ENCODE measurements around the gene SACM1L. TPM values are rescaled to one million over a fixed set of nuclear protein-coding genes. Genes with fewer than 3 reads are reported as not detected.

SACM1L gene
- total and polyA plus RNA-seq, 2 of the 8 experiments (the other 6 are each of a cell fraction or from before 2014, with no cell fraction given): 20.1 to 61.0 TPM

GRCh38 chr3:45781271-45781670, 92.1 kb downstream of the SACM1L start:
- Histone ChIP-seq H3K4me2 (ENCODE audit: insufficient read depth in 1 of 2, low read depth in 2 of 2, low read length in 2 of 2) (no peak overlapping the region), H4K5ac (ENCODE audit: insufficient read length, low read depth, low read length) (no peak overlapping the region), H3K18ac (ENCODE audit: extremely low read depth, low read length) (no peak overlapping the region), H2BK12ac (ENCODE audit: low read depth, low read length) (no peak overlapping the region), H3K79me1 (ENCODE audit: low read depth, low read length) (no peaks in the 10 kb centered on the region), H4K91ac (replicated peaks; ENCODE audit: insufficient read length, low read length) (no peak overlapping the region), H3K9me3 (ENCODE audit: insufficient read depth in 2 of 2, low read depth in 1 of 2, low read length in 1 of 2) (no peaks in the 10 kb centered on the region), H2AK5ac (ENCODE audit: low read depth, low read length) (no peak overlapping the region), H3K27ac (ENCODE audit: low read depth, low read length) (no peak overlapping the region), H3K23ac (ENCODE audit: insufficient read length) (no peak overlapping the region), H2AFZ (ENCODE audit: low read length) (no peak overlapping the region), H3K9ac (replicated peaks in 1 of 4; ENCODE audit: extremely low read depth in 1 of 4, low read depth in 3 of 4, low read length in 3 of 4) (no peak overlapping the region; a peak in 1 of 7 replicates), H4K20me1 (replicated peaks in 1 of 2; ENCODE audit: control insufficient read depth in 1 of 2, insufficient read depth in 2 of 2, low read length in 2 of 2) (no peaks in the 10 kb centered on the region), H3K27me3 (replicated peaks in 1 of 4; ENCODE audit: control insufficient read depth in 3 of 4, extremely low read depth in 1 of 4, insufficient read depth in 3 of 4, low read length in 3 of 4) (no peaks in the 10 kb centered on the region), H2BK120ac (replicated peaks; ENCODE audit: low read depth, low read length) (no peak overlapping the region), H2BK15ac (ENCODE audit: low read length) (no peak overlapping the region), H4K8ac (ENCODE audit: extremely low read depth, insufficient read depth, low read length) (no peak overlapping the region), H3K79me2 (ENCODE audit: control insufficient read depth in 1 of 2, insufficient read depth in 2 of 2, low read length in 2 of 2) (no peaks in the 10 kb centered on the region), H3K14ac (ENCODE audit: insufficient read length) (no peak overlapping the region), H2BK20ac (ENCODE audit: low read length) (no peak overlapping the region), H3K36me3 (ENCODE audit: control insufficient read depth in 2 of 4, insufficient read depth in 4 of 4, low read length in 3 of 4) (no peaks in the 10 kb centered on the region), H3K4ac (replicated peaks; ENCODE audit: insufficient read length, low read depth, low read length) (no peak overlapping the region), H3K56ac (replicated peaks; ENCODE audit: insufficient read length, low read depth, low read length) (no peak overlapping the region), H3K4me3 (ENCODE audit: extremely low read depth in 1 of 4, insufficient read depth in 2 of 4, low read depth in 3 of 4, low read length in 4 of 4) (no peak overlapping the region), H3K4me1 (replicated peaks in 1 of 4; ENCODE audit: control insufficient read depth in 3 of 4, insufficient read depth in 4 of 4, low read length in 3 of 4) (peaks cover 0 to 2% (median 0%) of the 10 kb centered on the region in 4 experiments; a peak in 1 of 7 replicates), H3K23me2 (ENCODE audit: low read depth, low read length) (peaks cover 5% of the 10 kb centered on the region; the same call in 1 of the 2 replicates), H2BK5ac (ENCODE audit: low read depth, low read length) (no peak overlapping the region)
- DNase-seq (ENCODE audit: low read depth in 1 of 2, low spot score in 2 of 2): no peak
- ChIA-PET CTCF (ENCODE audit: partially characterized antibody) (interaction anchor here (0.7 to 1.9 kb wide), 4 partner anchors 19 to 147 kb away, joined by 3 to 5 read pairs (median 4); no protein-coding TSS in a partner anchor), POLR2A (ENCODE audit: partially characterized antibody) (no interaction called here)
- FAIRE-seq: no peak
- TF ChIP-seq NRF1 (IDR thresholded peaks at IDR 0.05; ENCODE audit: low read depth, low read length): no peak
- TF ChIP-seq ASH2L (IDR thresholded peaks at IDR 0.05; ENCODE audit: low read length): no peak
- no peak for TF ChIP-seq ATF2 (IDR thresholded peaks at IDR 0.05; ENCODE audit: low read length)
- TF ChIP-seq EGR1 (IDR thresholded peaks at IDR 0.05; ENCODE audit: borderline replicate concordance, low read depth, low read length): no peak
- TF ChIP-seq SRF (IDR thresholded peaks at IDR 0.05; ENCODE audit: low read depth, low read length): no peak
- no peak for TF ChIP-seq CHD2 (IDR thresholded peaks at IDR 0.05; ENCODE audit: low read length)
- TF ChIP-seq TAF7 (optimal IDR thresholded peaks at IDR 0.05; ENCODE audit: borderline replicate concordance, low read depth, low read length): no peak
- no peak for TF ChIP-seq KDM1A (IDR thresholded peaks at IDR 0.05; ENCODE audit: borderline replicate concordance, low read length)
- TF ChIP-seq NANOG (IDR thresholded peaks at IDR 0.05; ENCODE audit: insufficient read depth, low read depth, low read length, poor library complexity, severe bottlenecking): no peak
- no peak for TF ChIP-seq POLR2A (IDR thresholded peaks at IDR 0.05; ENCODE audit: control extremely low read depth in 1 of 2, low read depth in 2 of 2, low read length in 2 of 2)
- no peak for TF ChIP-seq HDAC6 (IDR thresholded peaks at IDR 0.05; ENCODE audit: low read depth, low read length)
- TF ChIP-seq RFX5 (IDR thresholded peaks at IDR 0.05; ENCODE audit: borderline replicate concordance, low read depth, low read length): no peak
- 92% methylated on average over 5 of the region's 5 CpGs; no CpG with 5 or more reads in 1 of the 2 experiments for WGBS, 2 experiments (ENCODE audit: extremely low coverage in 1 of 2, insufficient coverage in 1 of 2, insufficient read length in 1 of 2, insufficient replicate concordance in 2 of 2, low coverage in 1 of 2, low lambda C conversion rate in 2 of 2, missing lambda C conversion rate in 1 of 2)

All from H1 (cell line).